K562 (cell line): ENCODE results near the gene C4orf36. TPM values are rescaled to one million over a fixed set of nuclear protein-coding genes. Genes with fewer than 3 reads are reported as not detected.

Experiments
- ATAC-seq: fragments of 200-7000 bp; cut with Tn5 transposase; 3 replicates; pipeline ENCODE4 v1.9.1; 2020; ENCODE audit warnings: moderate library complexity
- BruUV-seq: library from RNA; stranded (reverse); fragments of 400-500 nt; replicated peaks from 2 replicates; lab custom pipeline; 2021; lab: Mats Ljungman, UMichigan
- CTCF ChIA-PET: fragments of 300-600 bp; formaldehyde crosslinking; extraction: SDS; loops from one replicate; lab custom pipeline; 2021; ENCODE audit warnings: low intra/inter-chr PET ratio; lab: Yijun Ruan, JAX
- POLR2A ChIA-PET: fragments of 300-600, 350-650 bp; sonication (Branson Sonifier 250); formaldehyde crosslinking; extraction: SDS; loops from one replicate; lab custom pipeline; 2021; ENCODE audit warnings: antibody characterized with exemption, inconsistent platforms; lab: Yijun Ruan, JAX
- DNase-seq, 4 experiments: peaks; one replicate each; pipeline versions ENCODE4 v3.0.0 to v3.0.0-alpha.2; 2011 to 2018; ENCODE audit warnings: low spot score in 3 of 4, mixed read lengths in 3 of 4; ENCODE audit errors: extremely low read depth in 1 of 4
- FAIRE-seq: peaks from 2 replicates; lab custom pipeline; 2011; peaks lifted over from hg19 to GRCh38; lab: Jason Lieb, UNC
- H2AFZ ChIP-seq: 2 replicates; pipeline ENCODE4 v1.6.0; 2011; ENCODE audit warnings: low read depth, low read length, control low read depth, inconsistent platforms
- H3K27ac ChIP-seq: fragments of 200-600 bp; 3 replicates; pipeline ENCODE4 v1.8.0; 2011; ENCODE audit warnings: low read depth, mild to moderate bottlenecking, control low read depth, inconsistent platforms, low read length, moderate library complexity, mixed read lengths; ENCODE audit errors: extremely low read depth
- H3K27me3 ChIP-seq, 2 experiments: fragments of 300-600 bp in 1 of 2; 2 replicates in 1 of 2; 3 replicates in 1 of 2; pipeline versions ENCODE4 v1.6.0 to v1.8.0; 2011; ENCODE audit warnings: inconsistent platforms in 2 of 2, low read length in 2 of 2, mild to moderate bottlenecking in 1 of 2, mixed read lengths in 1 of 2, moderate library complexity in 1 of 2; ENCODE audit not compliant: control insufficient read depth in 2 of 2, insufficient read depth in 2 of 2
- H3K36me3 ChIP-seq: fragments of 300-600 bp; 3 replicates; pipeline ENCODE4 v1.8.0; 2011; ENCODE audit warnings: mild to moderate bottlenecking, low read length, inconsistent platforms; ENCODE audit not compliant: control insufficient read depth, insufficient read depth
- H3K4me1 ChIP-seq, 2 experiments: fragments of 200-600 bp in 1 of 2; replicated peaks in 1 of 2; 2 replicates in 1 of 2; 3 replicates in 1 of 2; pipeline versions ENCODE4 v1.5.1 to v1.8.0; 2011; ENCODE audit warnings: inconsistent platforms in 2 of 2, low read length in 2 of 2, mild to moderate bottlenecking in 1 of 2, mixed read lengths in 1 of 2, moderate library complexity in 1 of 2; ENCODE audit not compliant: control insufficient read depth in 2 of 2, insufficient read depth in 2 of 2
- H3K4me2 ChIP-seq: 2 replicates; pipeline ENCODE4 v1.6.1; 2011; ENCODE audit warnings: low read length, control low read depth, inconsistent platforms, mixed read lengths; ENCODE audit not compliant: insufficient read depth
- H3K4me3 ChIP-seq: fragments of 200-600 bp; sonication (generic), shearing (Covaris generic); 2 replicates; pipeline ENCODE4 v1.5.1; 2016; ENCODE audit warnings: control low read depth, inconsistent platforms
- H3K79me2 ChIP-seq: fragments of 200-600 bp; 3 replicates; pipeline ENCODE4 v1.8.0; 2011; ENCODE audit warnings: low read length, inconsistent platforms; ENCODE audit not compliant: control insufficient read depth, insufficient read depth
- H3K9ac ChIP-seq, 2 experiments: 2 replicates each; pipeline versions ENCODE4 v1.6.0 to v1.6.1; 2011; ENCODE audit warnings: low read depth in 2 of 2, low read length in 2 of 2, control low read depth in 1 of 2, inconsistent platforms in 1 of 2, mild to moderate bottlenecking in 1 of 2, mixed read lengths in 1 of 2; ENCODE audit not compliant: insufficient read depth in 1 of 2
- H3K9me1 ChIP-seq: one replicate; pipeline ENCODE4 v1.6.0; 2011; ENCODE audit warnings: inconsistent platforms, mild to moderate bottlenecking, low read length, moderate library complexity; ENCODE audit not compliant: control insufficient read depth, insufficient read depth
- H3K9me3 ChIP-seq: replicated peaks from 2 replicates; pipeline ENCODE4 v1.5.1; 2011; ENCODE audit warnings: low read depth, low read length, inconsistent platforms; ENCODE audit not compliant: control insufficient read depth, insufficient read depth
- H4K20me1 ChIP-seq: replicated peaks from 2 replicates; pipeline ENCODE4 v1.6.1; 2011; ENCODE audit warnings: low read length, inconsistent platforms, mixed read lengths; ENCODE audit not compliant: control insufficient read depth, insufficient read depth
- CBX2 ChIP-seq: fragments of 200-600 bp; sonication (generic); IDR thresholded peaks from one replicate; pipeline ENCODE4 v1.6.1; 2012; ENCODE audit warnings: mild to moderate bottlenecking, low read length, inconsistent platforms; ENCODE audit not compliant: insufficient read depth, poor library complexity, severe bottlenecking
- HDAC1 ChIP-seq, 2 experiments: fragments of 450-650 bp; IDR thresholded peaks; 2 replicates each; pipeline ENCODE4 v1.6.1; 2016 to 2017; ENCODE audit warnings: inconsistent platforms in 1 of 2, mild to moderate bottlenecking in 1 of 2, moderate library complexity in 1 of 2
- MAFK ChIP-seq: IDR thresholded peaks from 2 replicates; pipeline ENCODE4 v1.6.1; 2011; ENCODE audit warnings: low read length, improper control_type of control experiment
- MXI1 ChIP-seq: IDR thresholded peaks from 2 replicates; pipeline ENCODE4 v1.6.1; 2011; ENCODE audit warnings: low read depth, mild to moderate bottlenecking, improper control_type of control experiment, low read length
- NR4A1 ChIP-seq, 2 experiments: fragments of 250-450 bp in 1 of 2; fragments of 450-650 bp in 1 of 2; sonication (Bioruptor Pico) in 1 of 2; IDR thresholded peaks; 2 replicates each; pipeline versions ENCODE4 v1.4.0 to v1.6.1; 2016 to 2020; ENCODE audit warnings: mild to moderate bottlenecking in 2 of 2, missing compliant biosample characterization in 1 of 2, missing genetic modification characterization in 1 of 2, moderate library complexity in 1 of 2
- PHB ChIP-seq: fragments of 250-450 bp; sonication (Bioruptor Pico); IDR thresholded peaks from 2 replicates; pipeline ENCODE4 v1.5.0; 2021
- SOX6 ChIP-seq: fragments of 450-650 bp; IDR thresholded peaks from 2 replicates; pipeline ENCODE4 v1.6.1; 2014; ENCODE audit warnings: mild to moderate bottlenecking
- ZNF124 ChIP-seq: sonication (generic); formaldehyde crosslinking; IDR thresholded peaks from 2 replicates; pipeline ENCODE4 v1.8.1; 2022; ENCODE audit warnings: missing genetic modification reagents
- WGBS: fragments of 100-300 bp; shearing (Covaris generic); methylation state at CpG from one replicate; pipeline ENCODE4 v1.1.6; 2016; ENCODE audit warnings: low coverage, mixed read lengths; ENCODE audit not compliant: insufficient coverage; ENCODE audit errors: missing lambda C conversion rate; 5-methylcytosine and 5-hydroxymethylcytosine counted together
- in situ Hi-C: fragments of 300-500 bp; cut with MboI; formaldehyde crosslinking; loops from 4 replicates; pipeline ENCODE4 v1.15.0; 2018; ENCODE audit warnings: inconsistent platforms, mixed read lengths
- intact Hi-C: fragments of 100-400 bp; cut with micrococcal nuclease; formaldehyde crosslinking; loops from 2 replicates; pipeline ENCODE4 v1.14.2; 2022
- polyA plus RNA-seq, 8 experiments: library from polyadenylated mRNA; depleted of rRNA in 4 of 8; stranded (reverse) in 5 of 8; unstranded in 3 of 8; fragments of >200 nt; fragmentation: Nextera tagmentation in 2 of 8; fragmentation: Illumina TruSeq in 1 of 8; extraction: Ambion mirVana in 2 of 8; extraction: Trizol in 1 of 8; gene quantifications; 2 replicates each; pipeline versions ENCODE4 v1.2.1 to v1.2.3, GENCODE V29; 2011 to 2014; ENCODE audit warnings: inconsistent platforms in 1 of 8, missing spikeins in 1 of 8
- total RNA-seq, 7 experiments: library from RNA; depleted of rRNA in 6 of 7; stranded (reverse); fragments of >200 nt in 6 of 7; fragmentation: Illumina TruSeq in 2 of 7; extraction: Trizol in 2 of 7; gene quantifications; 2 replicates each; pipeline versions ENCODE4 v1.2.1 to v1.2.3, GENCODE V29; 2011 to 2021; ENCODE audit warnings: low replicate concordance in 1 of 7
- TF ChIP-seq, protein P1 (sequence below): fragments of 450-650 bp; IDR thresholded peaks from 2 replicates; pipeline ENCODE4 v1.6.1; 2016; ENCODE audit warnings: low read depth
- TF ChIP-seq, protein P2 (sequence below): fragments of 250-450 bp; sonication (Bioruptor Pico); IDR thresholded peaks from 2 replicates; pipeline ENCODE4 v1.8.0; 2021; ENCODE audit warnings: borderline replicate concordance, mild to moderate bottlenecking, moderate library complexity; ENCODE audit not compliant: poor library complexity, severe bottlenecking
- TF ChIP-seq, protein P3 (sequence below): sonication (generic); formaldehyde crosslinking; IDR thresholded peaks from 2 replicates; pipeline ENCODE4 v1.9.0; 2022; ENCODE audit warnings: mild to moderate bottlenecking, missing genetic modification reagents
- TF ChIP-seq, protein P4 (sequence below): fragments of 450-650 bp; IDR thresholded peaks from 2 replicates; pipeline ENCODE4 v1.6.1; 2016; ENCODE audit warnings: missing biosample characterization, missing genetic modification characterization

C4orf36 gene
- total and polyA plus RNA-seq, 9 of the 15 experiments (the other 6 are each of a cell fraction or from before 2014, with no cell fraction given), result 0.14 to 0.45 (median 0.20) TPM; not detected in 5

DNA sequence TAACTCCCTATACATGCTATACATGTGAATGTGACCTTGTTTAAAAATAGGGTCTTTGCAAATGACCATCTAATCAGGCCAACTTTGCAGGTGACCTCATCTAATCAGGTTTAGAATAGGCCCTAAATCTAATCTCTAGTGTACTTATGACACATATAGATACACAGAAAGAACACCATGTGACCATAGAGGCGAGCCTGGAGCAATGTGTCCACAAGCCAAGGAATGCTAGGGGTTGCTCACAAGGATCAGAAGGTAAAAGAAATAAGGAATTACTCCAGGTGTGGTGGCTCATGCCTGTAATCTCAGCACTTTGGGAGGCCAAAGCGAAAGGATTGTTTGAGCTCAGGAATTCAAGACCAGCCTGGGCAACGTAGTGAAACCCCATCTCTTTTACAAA is 9.6 kb upstream of the C4orf36 start:
- Histone ChIP-seq H3K9ac (no peak overlapping the region), H3K4me3 (no peak overlapping the region), H3K4me2 (no peak overlapping the region), H3K27me3 (no peaks in the 10 kb centered on the region), H3K9me3 (no peaks in the 10 kb centered on the region), H4K20me1 (no peaks in the 10 kb centered on the region), H3K36me3 (no peaks in the 10 kb centered on the region), H3K79me2 (no peaks in the 10 kb centered on the region), H3K9me1 (no peaks in the 10 kb centered on the region), H3K27ac (no peak overlapping the region), H2AFZ (no peak overlapping the region)
- no TSS peak for BruUV-seq
- ChIA-PET POLR2A (interaction anchor here (0.9 kb wide), 1 partner anchor 96 kb away, joined by 4 read pairs; no protein-coding TSS in a partner anchor), CTCF (no interaction called here)
- in situ Hi-C loops (loop anchor here (10.0 kb wide), 2 partner anchors 333 to 553 kb away; no protein-coding TSS in a partner anchor), intact Hi-C loops (no loop called here)
- DNase-seq, result no peak
- no peak for ATAC-seq
- 39% methylated on average over 3 of the region's 3 CpGs for WGBS
- no peak for FAIRE-seq
- TF ChIP-seq MAFK (no peak), ZNF124 (no peak), PHB (CRISPR knock-in tag) (no peak), NR4A1 (CRISPR knock-in tag; IDR thresholded peaks at IDR 0.05) (no peak), NR4A1 (tag; IDR thresholded peaks at IDR 0.05) (no peak), SOX6 (no peak), HDAC1 (IDR thresholded peaks at IDR 0.05) (no peak), MXI1 (no peak), CBX2 (no peak)
- TF ChIP-seq, protein P1, sequence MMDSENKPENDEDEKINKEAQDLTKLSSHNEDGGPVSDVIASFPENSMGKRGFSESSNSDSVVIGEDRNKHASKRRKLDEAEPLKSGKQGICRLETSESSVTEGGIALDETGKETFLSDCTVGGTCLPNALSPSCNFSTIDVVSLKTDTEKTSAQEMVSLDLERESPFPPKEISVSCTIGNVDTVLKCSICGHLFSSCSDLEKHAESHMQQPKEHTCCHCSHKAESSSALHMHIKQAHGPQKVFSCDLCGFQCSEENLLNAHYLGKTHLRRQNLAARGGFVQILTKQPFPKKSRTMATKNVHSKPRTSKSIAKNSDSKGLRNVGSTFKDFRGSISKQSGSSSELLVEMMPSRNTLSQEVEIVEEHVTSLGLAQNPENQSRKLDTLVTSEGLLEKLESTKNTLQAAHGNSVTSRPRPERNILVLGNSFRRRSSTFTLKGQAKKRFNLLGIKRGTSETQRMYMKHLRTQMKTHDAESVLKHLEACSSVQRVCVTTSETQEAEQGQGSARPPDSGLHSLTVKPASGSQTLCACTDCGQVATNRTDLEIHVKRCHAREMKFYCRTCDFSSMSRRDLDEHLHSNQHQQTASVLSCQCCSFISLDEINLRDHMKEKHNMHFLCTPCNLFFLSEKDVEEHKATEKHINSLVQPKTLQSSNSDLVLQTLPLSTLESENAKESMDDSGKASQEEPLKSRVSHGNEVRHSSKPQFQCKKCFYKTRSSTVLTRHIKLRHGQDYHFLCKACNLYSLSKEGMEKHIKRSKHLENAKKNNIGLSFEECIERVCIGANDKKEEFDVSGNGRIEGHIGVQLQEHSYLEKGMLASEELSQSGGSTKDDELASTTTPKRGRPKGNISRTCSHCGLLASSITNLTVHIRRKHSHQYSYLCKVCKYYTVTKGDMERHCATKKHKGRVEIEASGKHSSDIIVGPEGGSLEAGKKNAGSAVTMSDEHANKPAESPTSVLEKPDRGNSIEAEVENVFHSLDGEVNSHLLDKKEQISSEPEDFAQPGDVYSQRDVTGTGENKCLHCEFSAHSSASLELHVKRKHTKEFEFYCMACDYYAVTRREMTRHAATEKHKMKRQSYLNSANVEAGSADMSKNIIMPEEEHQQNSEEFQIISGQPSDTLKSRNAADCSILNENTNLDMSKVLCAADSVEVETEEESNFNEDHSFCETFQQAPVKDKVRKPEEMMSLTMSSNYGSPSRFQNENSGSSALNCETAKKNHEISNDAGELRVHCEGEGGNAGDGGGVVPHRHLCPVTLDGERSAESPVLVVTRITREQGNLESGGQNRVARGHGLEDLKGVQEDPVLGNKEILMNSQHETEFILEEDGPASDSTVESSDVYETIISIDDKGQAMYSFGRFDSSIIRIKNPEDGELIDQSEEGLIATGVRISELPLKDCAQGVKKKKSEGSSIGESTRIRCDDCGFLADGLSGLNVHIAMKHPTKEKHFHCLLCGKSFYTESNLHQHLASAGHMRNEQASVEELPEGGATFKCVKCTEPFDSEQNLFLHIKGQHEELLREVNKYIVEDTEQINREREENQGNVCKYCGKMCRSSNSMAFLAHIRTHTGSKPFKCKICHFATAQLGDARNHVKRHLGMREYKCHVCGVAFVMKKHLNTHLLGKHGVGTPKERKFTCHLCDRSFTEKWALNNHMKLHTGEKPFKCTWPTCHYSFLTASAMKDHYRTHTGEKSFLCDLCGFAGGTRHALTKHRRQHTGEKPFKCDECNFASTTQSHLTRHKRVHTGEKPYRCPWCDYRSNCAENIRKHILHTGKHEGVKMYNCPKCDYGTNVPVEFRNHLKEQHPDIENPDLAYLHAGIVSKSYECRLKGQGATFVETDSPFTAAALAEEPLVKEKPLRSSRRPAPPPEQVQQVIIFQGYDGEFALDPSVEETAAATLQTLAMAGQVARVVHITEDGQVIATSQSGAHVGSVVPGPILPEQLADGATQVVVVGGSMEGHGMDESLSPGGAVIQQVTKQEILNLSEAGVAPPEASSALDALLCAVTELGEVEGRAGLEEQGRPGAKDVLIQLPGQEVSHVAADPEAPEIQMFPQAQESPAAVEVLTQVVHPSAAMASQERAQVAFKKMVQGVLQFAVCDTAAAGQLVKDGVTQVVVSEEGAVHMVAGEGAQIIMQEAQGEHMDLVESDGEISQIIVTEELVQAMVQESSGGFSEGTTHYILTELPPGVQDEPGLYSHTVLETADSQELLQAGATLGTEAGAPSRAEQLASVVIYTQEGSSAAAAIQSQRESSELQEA, result no peak
- TF ChIP-seq, protein P2, sequence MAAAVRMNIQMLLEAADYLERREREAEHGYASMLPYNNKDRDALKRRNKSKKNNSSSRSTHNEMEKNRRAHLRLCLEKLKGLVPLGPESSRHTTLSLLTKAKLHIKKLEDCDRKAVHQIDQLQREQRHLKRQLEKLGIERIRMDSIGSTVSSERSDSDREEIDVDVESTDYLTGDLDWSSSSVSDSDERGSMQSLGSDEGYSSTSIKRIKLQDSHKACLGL (CRISPR knock-in tag), result no peak
- TF ChIP-seq, protein P3, sequence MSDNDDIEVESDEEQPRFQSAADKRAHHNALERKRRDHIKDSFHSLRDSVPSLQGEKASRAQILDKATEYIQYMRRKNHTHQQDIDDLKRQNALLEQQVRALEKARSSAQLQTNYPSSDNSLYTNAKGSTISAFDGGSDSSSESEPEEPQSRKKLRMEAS (CRISPR knock-in tag), result no peak
- TF ChIP-seq, protein P4, sequence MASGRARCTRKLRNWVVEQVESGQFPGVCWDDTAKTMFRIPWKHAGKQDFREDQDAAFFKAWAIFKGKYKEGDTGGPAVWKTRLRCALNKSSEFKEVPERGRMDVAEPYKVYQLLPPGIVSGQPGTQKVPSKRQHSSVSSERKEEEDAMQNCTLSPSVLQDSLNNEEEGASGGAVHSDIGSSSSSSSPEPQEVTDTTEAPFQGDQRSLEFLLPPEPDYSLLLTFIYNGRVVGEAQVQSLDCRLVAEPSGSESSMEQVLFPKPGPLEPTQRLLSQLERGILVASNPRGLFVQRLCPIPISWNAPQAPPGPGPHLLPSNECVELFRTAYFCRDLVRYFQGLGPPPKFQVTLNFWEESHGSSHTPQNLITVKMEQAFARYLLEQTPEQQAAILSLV (tag), result no peak
- TF ChIP-seq, all 486 proteins: peak for 0
- peaks cover 0 to 4% of the 10 kb centered on the region in 2 experiments; a peak in 1 of 5 replicates for H3K4me1 ChIP-seq
